HG02798 (cell line): ENCODE data around the gene RABGAP1L.
"Not testable (repeated sequence)": the region's sequence is repeated elsewhere in the genome, so short reads cannot be mapped to it uniquely, and the experiment has no call there.

Experiments used
- ATAC-seq: cut with Tn5 transposase; IDR thresholded peaks from one replicate; pipeline ENCODE4 v1.9.1; 2021; ENCODE audit warnings: mild to moderate bottlenecking; ENCODE audit not compliant: unreplicated experiment, poor library complexity

RABGAP1L gene

GRCh38 chr1:174637487-174637886 lies 478.2 kb downstream of the RABGAP1L start:
- ATAC-seq: no peak

GRCh38 chr1:174639461-174639860 lies 480.1 kb downstream of the RABGAP1L start:
- no peak for ATAC-seq

GRCh38 chr1:174640783-174641182 lies 481.5 kb downstream of the RABGAP1L start:
- no peak for ATAC-seq

GRCh38 chr1:174642393-174642792 lies 483.1 kb downstream of the RABGAP1L start:
- ATAC-seq: no peak

GRCh38 chr1:174643206-174643605 lies 483.9 kb downstream of the RABGAP1L start:
- ATAC-seq: no peak

- not testable (repeated sequence) for ATAC-seq
These were observed 490.3 kb downstream of the RABGAP1L start for GRCh38 chr1:174649572-174649971.

GRCh38 chr1:174652569-174653280 lies 493.4 kb downstream of the RABGAP1L start:
- no peak for ATAC-seq

- no peak for ATAC-seq
These were observed 495.2 kb downstream of the RABGAP1L start for GRCh38 chr1:174654560-174654959.

- no peak for ATAC-seq
These were observed 497.2 kb downstream of the RABGAP1L start for GRCh38 chr1:174656409-174657059.

GRCh38 chr1:174657411-174657810 lies 498.1 kb downstream of the RABGAP1L start:
- no peak for ATAC-seq

GRCh38 chr1:174657893-174658292 lies 498.6 kb downstream of the RABGAP1L start:
- no peak for ATAC-seq

GRCh38 chr1:174659823-174660222 lies 500.5 kb downstream of the RABGAP1L start:
- no peak for ATAC-seq

- no peak for ATAC-seq
These were observed 501.2 kb downstream of the RABGAP1L start for GRCh38 chr1:174660476-174660875.

GRCh38 chr1:174663358-174663757 lies 504.0 kb downstream of the RABGAP1L start:
- no peak for ATAC-seq

- no peak for ATAC-seq
These were observed 506.9 kb downstream of the RABGAP1L start for GRCh38 chr1:174666248-174666647.

- ATAC-seq: no peak
These were observed 512.5 kb downstream of the RABGAP1L start for GRCh38 chr1:174671826-174672225.

- no peak for ATAC-seq
These were observed 517.5 kb downstream of the RABGAP1L start for GRCh38 chr1:174676856-174677255.

- ATAC-seq: no peak
These were observed 519.3 kb downstream of the RABGAP1L start for GRCh38 chr1:174678657-174679056.

- ATAC-seq: no peak
These were observed 520.8 kb downstream of the RABGAP1L start for GRCh38 chr1:174680101-174680500.

- no peak for ATAC-seq
These were observed 523.2 kb downstream of the RABGAP1L start for GRCh38 chr1:174682419-174683008.

GRCh38 chr1:174686213-174686612 lies 526.9 kb downstream of the RABGAP1L start:
- ATAC-seq: no peak

GRCh38 chr1:174689524-174689923 lies 530.2 kb downstream of the RABGAP1L start:
- ATAC-seq: no peak
